B cell (primary cell): ENCODE results near the gene EFNA3. TPM values are rescaled to one million over a fixed set of nuclear protein-coding genes. Genes with fewer than 3 reads are reported as not detected.
A peak's percentile ranks its signal among the peaks of the same experiment; 100 is the strongest.

Source experiments
- ATAC-seq: fragments of 200-7000 bp; cut with Tn5 transposase; one replicate; pipeline ENCODE4 v1.10.0; 2021; ENCODE audit warnings: low read depth, mild to moderate bottlenecking, moderate number of reproducible peaks, moderate library complexity
- CTCF ChIA-PET: fragments of 350-600 bp; sonication (Branson Sonifier 250); formaldehyde crosslinking; loops from one replicate; lab custom pipeline; 2021; ENCODE audit warnings: antibody characterized with exemption, inconsistent platforms; lab: Charles Lee
- POLR2A ChIA-PET: fragments of 350-600 bp; sonication (Branson Sonifier 250); formaldehyde crosslinking; loops from one replicate; lab custom pipeline; 2021; ENCODE audit warnings: antibody characterized with exemption; lab: Charles Lee
- DNase-seq: peaks from one replicate; pipeline ENCODE4 v3.0.0; 2013
- H2AFZ ChIP-seq: 2 replicates; pipeline ENCODE4 v1.6.1; 2012; ENCODE audit warnings: mild to moderate bottlenecking, low read depth, low read length; ENCODE audit not compliant: insufficient read depth, poor library complexity, severe bottlenecking
- H3K27ac ChIP-seq, 2 donors: 1 replicate in 1 of 2; 2 replicates in 1 of 2; pipeline ENCODE4 v1.5.1; 2012 to 2013; ENCODE audit warnings: low read length in 2 of 2, mild to moderate bottlenecking in 2 of 2, moderate library complexity in 1 of 2
- H3K27me3 ChIP-seq, 4 experiments: fragments of 200-600 bp in 1 of 4; sonication (generic) in 1 of 4; replicated peaks in 1 of 4; 1 replicate in 2 of 4; 2 replicates in 2 of 4; pipeline versions ENCODE4 v1.6.1 to v1.7.0; 2013 to 2016; ENCODE audit warnings: low read length in 3 of 4, mild to moderate bottlenecking in 2 of 4, mixed read lengths in 1 of 4, moderate library complexity in 1 of 4; ENCODE audit not compliant: insufficient read depth in 4 of 4, control insufficient read depth in 3 of 4; ENCODE audit errors: control extremely low read depth in 1 of 4
- H3K36me3 ChIP-seq, 2 experiments: replicated peaks in 1 of 2; 1 replicate in 1 of 2; 2 replicates in 1 of 2; pipeline versions ENCODE4 v1.6.1 to v1.7.1; 2013; ENCODE audit warnings: low read length in 1 of 2; ENCODE audit not compliant: insufficient read depth in 2 of 2, control insufficient read depth in 1 of 2; ENCODE audit errors: control extremely low read depth in 1 of 2, extremely low read depth in 1 of 2
- H3K4me1 ChIP-seq, 2 donors: fragments of 200-600 bp in 1 of 2; sonication (generic) in 1 of 2; 1 replicate in 1 of 2; 2 replicates in 1 of 2; pipeline versions ENCODE4 v1.5.1 to v1.6.1; 2013 to 2017; ENCODE audit warnings: low read length in 2 of 2; ENCODE audit not compliant: control insufficient read depth in 2 of 2, insufficient read depth in 2 of 2
- H3K4me2 ChIP-seq: replicated peaks from 2 replicates; pipeline ENCODE3; 2012; ENCODE audit warnings: mild to moderate bottlenecking, low read depth, low read length; ENCODE audit not compliant: poor library complexity, severe bottlenecking
- H3K4me3 ChIP-seq, 5 experiments: fragments of 200-600 bp in 1 of 5; sonication (generic) in 1 of 5; 1 replicate in 3 of 5; 2 replicates in 2 of 5; pipeline versions ENCODE4 v1.5.1 to v1.7.0; 2011 to 2016; ENCODE audit warnings: low read length in 4 of 5, mild to moderate bottlenecking in 4 of 5, low read depth in 2 of 5, control low read depth in 1 of 5, moderate library complexity in 1 of 5; ENCODE audit not compliant: insufficient read depth in 1 of 5; ENCODE audit errors: control extremely low read depth in 1 of 5, extremely low read depth in 1 of 5
- H3K79me2 ChIP-seq: fragments of 200-600 bp; sonication (generic); one replicate; pipeline ENCODE4 v1.6.0; 2016; ENCODE audit warnings: low read length; ENCODE audit not compliant: control insufficient read depth, insufficient read depth
- H3K9ac ChIP-seq: fragments of 200-600 bp; sonication (generic); 2 replicates; pipeline ENCODE4 v1.6.1; 2017; ENCODE audit warnings: mild to moderate bottlenecking, low read length, moderate library complexity
- H3K9me3 ChIP-seq, 3 donors: one replicate each; pipeline versions ENCODE4 v1.6.1 to v1.7.1; 2013; ENCODE audit warnings: low read length in 2 of 3; ENCODE audit not compliant: control insufficient read depth in 2 of 3, insufficient read depth in 1 of 3; ENCODE audit errors: control extremely low read depth in 1 of 3
- H4K20me1 ChIP-seq: 2 replicates; pipeline ENCODE4 v1.6.0; 2012; ENCODE audit warnings: mild to moderate bottlenecking, low read length; ENCODE audit not compliant: insufficient read depth, control insufficient read depth, poor library complexity, severe bottlenecking
- H3K27ac Mint-ChIP-seq: one replicate; pipeline ENCODE4 v1.8.0; 2021; ENCODE audit warnings: mixed read lengths
- H3K27me3 Mint-ChIP-seq: one replicate; pipeline ENCODE4 v1.8.0; 2021; ENCODE audit warnings: mixed read lengths
- H3K4me1 Mint-ChIP-seq: one replicate; pipeline ENCODE4 v1.8.0; 2021; ENCODE audit warnings: mixed read lengths
- H3K4me3 Mint-ChIP-seq: one replicate; pipeline ENCODE4 v1.8.0; 2021; ENCODE audit warnings: mixed read lengths
- H3K9me3 Mint-ChIP-seq: one replicate; pipeline ENCODE4 v1.8.0; 2022; ENCODE audit warnings: mixed read lengths; ENCODE audit not compliant: insufficient read depth
- CTCF ChIP-seq: fragments of 200-600 bp; IDR thresholded peaks from one replicate; pipeline ENCODE4 v1.8.0; 2022; ENCODE audit warnings: antibody characterized with exemption, mild to moderate bottlenecking
- EZH2 ChIP-seq: IDR thresholded peaks from 2 replicates; pipeline ENCODE4 v1.6.1; 2012; ENCODE audit warnings: borderline replicate concordance, low read depth, mild to moderate bottlenecking, moderate library complexity, low read length; ENCODE audit not compliant: insufficient read depth, poor library complexity, severe bottlenecking
- WGBS: methylation state at CpG from one replicate; pipeline ENCODE4 v1.1.5; 2013; ENCODE audit warnings: missing lambda C conversion rate; ENCODE audit not compliant: insufficient coverage; 5-methylcytosine and 5-hydroxymethylcytosine counted together
- intact Hi-C: fragments of 100-400 bp; cut with micrococcal nuclease; formaldehyde crosslinking; loops from one replicate; pipeline ENCODE4 v1.10.0; 2022
- polyA plus RNA-seq: library from polyadenylated mRNA; depleted of rRNA; stranded (reverse); fragments of >200 nt; gene quantifications from 2 replicates; pipeline ENCODE4 v1.2.3, GENCODE V29; 2012
- total RNA-seq, 2 donors: library from RNA; stranded (reverse); fragments of 120-200 nt in 1 of 2; gene quantifications; 1 replicate in 1 of 2; 2 replicates in 1 of 2; pipeline versions ENCODE4 v1.2.3 to v1.2.4, GENCODE V29; 2013 to 2022

Gene EFNA3
- total and polyA plus RNA-seq, 2 donors (not counting 1 experiment from before 2014, with no cell fraction given): 1.6 to 3.2 TPM

- H3K36me3 ChIP-seq: peaks cover 0 to 3% of the 10 kb centered on the region in 2 experiments
- H4K20me1 ChIP-seq: no peaks in the 10 kb centered on the region
- 10% methylated on average over 5 of the region's 12 CpGs for WGBS
- no peaks in the 10 kb centered on the region for H3K27me3 ChIP-seq
- H3K4me1 ChIP-seq: peaks cover 20 to 30% of the 10 kb centered on the region in 2 donors
- H2AFZ ChIP-seq: peak overlapping the region; percentile 86
- peaks cover 25% of the 10 kb centered on the region for H3K4me1 Mint-ChIP-seq
- H3K4me3 Mint-ChIP-seq: peak overlapping the region; percentile 85
- H3K9me3 Mint-ChIP-seq: no peaks in the 10 kb centered on the region
- peak overlapping the region; percentile 73 for H3K27ac Mint-ChIP-seq
- peak overlapping the region; percentile 76 for H3K9ac ChIP-seq
- H3K27me3 Mint-ChIP-seq: no peaks in the 10 kb centered on the region
- H3K9me3 ChIP-seq: no peaks in the 10 kb centered on the region
- ChIA-PET CTCF (interaction anchor here (1.1 to 20.2 kb wide), 7 partner anchors 4 to 718 kb away, joined by 3 to 370 read pairs (median 6); partner anchors contain the start of genes ADAM15 and EFNA4), POLR2A (interaction anchor here (0.6 to 1.6 kb wide), 4 partner anchors 36 to 655 kb away, joined by 3 to 4 read pairs (median 4); partner anchors contain the start of gene PYGO2)
- ATAC-seq (no peak), DNase-seq (peak; percentile 57)
- H3K4me3 ChIP-seq: peak overlapping the region in 4 of 5 experiments; percentile 59 to 82 (median 71)
- peak; percentile 22 for TF ChIP-seq CTCF
- no peak for TF ChIP-seq EZH2
- no peaks in the 10 kb centered on the region for H3K79me2 ChIP-seq
- intact Hi-C loops: no loop called here
- H3K27ac ChIP-seq: no peak overlapping the region
- H3K4me2 ChIP-seq: peak overlapping the region; percentile 93
Observed at GRCh38 chr1:155052439-155053395, 25.9 kb upstream of the EFNA3 start.
